HepG2 (cell line): ENCODE measurements around the gene UNC119B.

Experiments used
- MNT ChIP-seq: fragments of 450-650 bp; IDR thresholded peaks from 2 replicates; pipeline ENCODE4 v1.6.1; 2016
- NCOA2 ChIP-seq: sonication (generic); formaldehyde crosslinking; IDR thresholded peaks from 2 replicates; pipeline ENCODE4 v1.8.0; 2022; ENCODE audit warnings: inconsistent platforms
- POLR2A ChIP-seq, 2 experiments: IDR thresholded peaks; 2 replicates each; pipeline ENCODE4 v1.6.1; 2011; ENCODE audit warnings: low read depth in 2 of 2, low read length in 2 of 2, mild to moderate bottlenecking in 1 of 2, moderate library complexity in 1 of 2; ENCODE audit not compliant: insufficient read depth in 1 of 2
- SNRNP70 ChIP-seq: fragments of 200-400 bp; formaldehyde crosslinking; IDR thresholded peaks from 2 replicates; pipeline ENCODE4 v1.6.1; 2017; ENCODE audit warnings: mild to moderate bottlenecking, low read depth, low read length, moderate library complexity
- ZNF281 ChIP-seq: sonication (generic); formaldehyde crosslinking; IDR thresholded peaks from 2 replicates; pipeline ENCODE4 v1.4.0; 2020; ENCODE audit warnings: missing genetic modification reagents, borderline replicate concordance
- ZNF782 ChIP-seq: sonication (generic); formaldehyde crosslinking; IDR thresholded peaks from 2 replicates; pipeline ENCODE4 v1.4.0; 2020; ENCODE audit warnings: missing genetic modification reagents, mild to moderate bottlenecking, borderline replicate concordance

GRCh38 chr12:120725659-120726509 is 15.6 kb downstream of the UNC119B start, which contains the start of gene ACADS:
- TF ChIP-seq NCOA2 (CRISPR knock-in tag) = no peak
- no peak for TF ChIP-seq ZNF281 (CRISPR knock-in tag)
- no peak for TF ChIP-seq SNRNP70
- peak; percentile 45 to 89; a peak in 3 of 4 replicates for TF ChIP-seq POLR2A (IDR thresholded peaks at IDR 0.05; ENCODE audit: insufficient read depth in 1 of 2, low read depth in 2 of 2, low read length in 2 of 2)
- no peak for TF ChIP-seq MNT
- TF ChIP-seq ZNF782 (CRISPR knock-in tag) = no peak; the same call in 1 of the 2 replicates
